Activated CD8-positive, alpha-beta T cell treated with anti-CD3 and anti-CD28 coated beads, Interleukin-2, amount 10 ng/mL, durations not matched to agents 7 days and 5 days (primary cell): ENCODE measurements around the gene REC114. TPM values are rescaled to one million over a fixed set of nuclear protein-coding genes. Genes with fewer than 3 reads are reported as not detected.

Experiments
- ATAC-seq: fragments of 150-1000 bp; cut with Tn5 transposase; one replicate; pipeline ENCODE4 v1.10.0; 2021; ENCODE audit warnings: moderate library complexity
- CTCF ChIA-PET: fragments of 350-600 bp; sonication (Branson Sonifier 250); formaldehyde crosslinking; loops from one replicate; lab custom pipeline; 2021; ENCODE audit warnings: antibody characterized with exemption; lab: Charles Lee
- POLR2A ChIA-PET: fragments of 350-600 bp; sonication (Branson Sonifier 250); formaldehyde crosslinking; loops from one replicate; lab custom pipeline; 2021; ENCODE audit warnings: antibody characterized with exemption; lab: Charles Lee
- DNase-seq: peaks from one replicate; pipeline ENCODE4 v3.0.0-alpha.2; 2020
- H3K27ac Mint-ChIP-seq: one replicate; pipeline ENCODE4 v1.8.0; 2021; ENCODE audit warnings: mild to moderate bottlenecking, mixed read lengths
- H3K27me3 Mint-ChIP-seq: one replicate; pipeline ENCODE4 v1.8.0; 2021; ENCODE audit warnings: low read depth, mixed read lengths
- H3K36me3 Mint-ChIP-seq: one replicate; pipeline ENCODE4 v1.8.0; 2021; ENCODE audit warnings: low read depth, mixed read lengths
- H3K4me1 Mint-ChIP-seq: one replicate; pipeline ENCODE4 v1.8.0; 2021; ENCODE audit warnings: low read depth, mixed read lengths
- H3K4me3 Mint-ChIP-seq: one replicate; pipeline ENCODE4 v1.8.0; 2021; ENCODE audit warnings: mild to moderate bottlenecking, mixed read lengths
- H3K9me3 Mint-ChIP-seq: one replicate; pipeline ENCODE4 v1.8.0; 2022; ENCODE audit warnings: mixed read lengths; ENCODE audit not compliant: insufficient read depth
- total RNA-seq, 2 experiments: library from RNA; stranded (reverse); gene quantifications; one replicate each; pipeline ENCODE4 v1.2.3, GENCODE V29; 2021

Gene REC114
- total RNA-seq, 2 experiments from 2014 or later, result not detected

GRCh38 chr15:73583544-73583943 is 140.6 kb downstream of the REC114 start:
- Mint-ChIP-seq H3K9me3 (no peaks in the 10 kb centered on the region), H3K4me3 (no peak overlapping the region), H3K4me1 (peaks cover 46% of the 10 kb centered on the region), H3K36me3 (peaks cover 31% of the 10 kb centered on the region), H3K27ac (no peak overlapping the region), H3K27me3 (no peaks in the 10 kb centered on the region)
- ChIA-PET CTCF (interaction anchor here (0.9 to 1.8 kb wide), 3 partner anchors 15 to 53 kb away, joined by 3 to 7 read pairs (median 3); no protein-coding TSS in a partner anchor), POLR2A (interaction anchor here (1.0 kb wide), 1 partner anchor 12 kb away, joined by 3 read pairs; no protein-coding TSS in a partner anchor)
- DNase-seq (no peak), ATAC-seq (no peak)

- no peak for DNase-seq
- Mint-ChIP-seq H3K27me3 (no peaks in the 10 kb centered on the region), H3K36me3 (peaks cover 40% of the 10 kb centered on the region), H3K27ac (no peak overlapping the region), H3K9me3 (no peaks in the 10 kb centered on the region), H3K4me3 (no peak overlapping the region), H3K4me1 (peaks cover 46% of the 10 kb centered on the region)
- ChIA-PET POLR2A (no interaction called here), CTCF (no interaction called here)
- no peak for ATAC-seq
Observed at GRCh38 chr15:73584699-73585420, 141.9 kb downstream of the REC114 start.

GRCh38 chr15:73585871-73586654 is 143.1 kb downstream of the REC114 start:
- Mint-ChIP-seq H3K36me3 (peaks cover 40% of the 10 kb centered on the region), H3K27me3 (no peaks in the 10 kb centered on the region), H3K27ac (no peak overlapping the region), H3K4me1 (peaks cover 46% of the 10 kb centered on the region), H3K4me3 (no peak overlapping the region), H3K9me3 (no peaks in the 10 kb centered on the region)
- ChIA-PET CTCF (interaction anchor here (0.9 to 2.6 kb wide), 4 partner anchors 21 to 51 kb away, joined by 3 to 13 read pairs (median 4); no protein-coding TSS in a partner anchor), POLR2A (no interaction called here)
- ATAC-seq (no peak), DNase-seq (no peak)

GRCh38 chr15:73589766-73590165 is 146.8 kb downstream of the REC114 start:
- POLR2A ChIA-PET, result interaction anchor here (1.4 kb wide), 1 partner anchor 44 kb away, joined by 3 read pairs; no protein-coding TSS in a partner anchor

GRCh38 chr15:73590263-73590662 is 147.3 kb downstream of the REC114 start:
- no peak for DNase-seq
- Mint-ChIP-seq H3K27me3 (no peaks in the 10 kb centered on the region), H3K9me3 (no peaks in the 10 kb centered on the region), H3K27ac (no peak overlapping the region), H3K4me3 (no peak overlapping the region), H3K4me1 (peaks cover 25% of the 10 kb centered on the region), H3K36me3 (peaks cover 28% of the 10 kb centered on the region)
- CTCF ChIA-PET, result interaction anchor here (1.0 to 2.1 kb wide), 3 partner anchors 46 to 115 kb away, joined by 3 to 23 read pairs (median 6); no protein-coding TSS in a partner anchor
- POLR2A ChIA-PET, result no interaction called here
- no peak for ATAC-seq

More at GRCh38 chr15:73589766-73590165, 146.8 kb downstream of the REC114 start:
- no peak overlapping the region for H3K27ac Mint-ChIP-seq
- peaks cover 30% of the 10 kb centered on the region for H3K36me3 Mint-ChIP-seq
- CTCF ChIA-PET, result interaction anchor here (1.5 to 2.1 kb wide), 3 partner anchors 14 to 115 kb away, joined by 4 to 23 read pairs (median 6); no protein-coding TSS in a partner anchor
- no peaks in the 10 kb centered on the region for H3K27me3 Mint-ChIP-seq
- no peak for ATAC-seq
- H3K4me3 Mint-ChIP-seq, result no peak overlapping the region
- no peaks in the 10 kb centered on the region for H3K9me3 Mint-ChIP-seq
- peaks cover 30% of the 10 kb centered on the region for H3K4me1 Mint-ChIP-seq
- no peak for DNase-seq

GRCh38 chr15:73593304-73594074 is 150.5 kb downstream of the REC114 start:
- ATAC-seq, result no peak
- peaks cover 3% of the 10 kb centered on the region for H3K4me1 Mint-ChIP-seq
- H3K27ac Mint-ChIP-seq, result no peak overlapping the region

GRCh38 chr15:73594109-73594508 is 151.1 kb downstream of the REC114 start:
- Mint-ChIP-seq H3K27me3 (no peaks in the 10 kb centered on the region), H3K9me3 (no peaks in the 10 kb centered on the region), H3K36me3 (peaks cover 4% of the 10 kb centered on the region), H3K27ac (no peak overlapping the region), H3K4me1 (peaks cover 3% of the 10 kb centered on the region), H3K4me3 (no peak overlapping the region)
- ATAC-seq (no peak), DNase-seq (no peak)
- ChIA-PET POLR2A (no interaction called here), CTCF (interaction anchor here (1.4 kb wide), 1 partner anchor 9 kb away, joined by 4 read pairs; no protein-coding TSS in a partner anchor)

More at GRCh38 chr15:73593304-73594074, 150.5 kb downstream of the REC114 start:
- ChIA-PET POLR2A (no interaction called here), CTCF (no interaction called here)
- DNase-seq, result no peak
- H3K36me3 Mint-ChIP-seq, result peaks cover 10% of the 10 kb centered on the region
- no peaks in the 10 kb centered on the region for H3K27me3 Mint-ChIP-seq
- H3K4me3 Mint-ChIP-seq, result no peak overlapping the region
- H3K9me3 Mint-ChIP-seq, result no peaks in the 10 kb centered on the region

- Mint-ChIP-seq H3K4me1 (peaks cover 3% of the 10 kb centered on the region), H3K4me3 (no peak overlapping the region), H3K9me3 (no peaks in the 10 kb centered on the region), H3K27me3 (no peaks in the 10 kb centered on the region), H3K27ac (no peak overlapping the region), H3K36me3 (no peaks in the 10 kb centered on the region)
- CTCF ChIA-PET, result interaction anchor here (1.6 to 1.9 kb wide), 3 partner anchors 40 to 108 kb away, joined by 6 to 7 read pairs (median 6); no protein-coding TSS in a partner anchor
- ATAC-seq (no peak), DNase-seq (no peak)
- POLR2A ChIA-PET, result no interaction called here
Observed at GRCh38 chr15:73596174-73596573, 153.2 kb downstream of the REC114 start.

- ChIA-PET POLR2A (no interaction called here), CTCF (interaction anchor here (1.6 to 1.8 kb wide), 2 partner anchors 39 to 107 kb away, joined by 6 to 7 read pairs; no protein-coding TSS in a partner anchor)
- Mint-ChIP-seq H3K36me3 (no peaks in the 10 kb centered on the region), H3K27me3 (no peaks in the 10 kb centered on the region), H3K4me1 (peaks cover 3% of the 10 kb centered on the region), H3K27ac (no peak overlapping the region), H3K4me3 (no peak overlapping the region), H3K9me3 (no peaks in the 10 kb centered on the region)
- no peak for DNase-seq
- no peak for ATAC-seq
Observed at GRCh38 chr15:73597036-73597638, 154.2 kb downstream of the REC114 start.

- H3K4me3 Mint-ChIP-seq, result no peak overlapping the region
- POLR2A ChIA-PET, result no interaction called here
- H3K4me1 Mint-ChIP-seq, result peaks cover 3% of the 10 kb centered on the region
- DNase-seq, result no peak
- H3K27me3 Mint-ChIP-seq, result no peaks in the 10 kb centered on the region
- no peak overlapping the region for H3K27ac Mint-ChIP-seq
- no peak for ATAC-seq
- CTCF ChIA-PET, result no interaction called here
- no peaks in the 10 kb centered on the region for H3K9me3 Mint-ChIP-seq
- peaks cover 1% of the 10 kb centered on the region for H3K36me3 Mint-ChIP-seq
Observed at GRCh38 chr15:73598530-73599160, 155.7 kb downstream of the REC114 start.
